HepG2 (cell line): ENCODE results near the gene TMEM217. TPM values are rescaled to one million over a fixed set of nuclear protein-coding genes. Genes with fewer than 3 reads are reported as not detected.
A peak's percentile ranks its signal among the peaks of the same experiment; 100 is the strongest.

Source experiments
- ATAC-seq: fragments of 200-7000 bp; cut with Tn5 transposase; 3 replicates; pipeline ENCODE4 v1.9.1; 2020; ENCODE audit warnings: mild to moderate bottlenecking, moderate library complexity
- BruUV-seq: library from RNA; stranded (reverse); fragments of 400-500 nt; replicated peaks from 2 replicates; lab custom pipeline; 2021; lab: Mats Ljungman, UMichigan
- CTCF ChIA-PET: fragments of 300-600 bp; formaldehyde crosslinking; extraction: SDS; loops from one replicate; lab custom pipeline; 2021; ENCODE audit warnings: low total read pairs, inconsistent platforms, low intra/inter-chr PET ratio; lab: Yijun Ruan, JAX
- POLR2A ChIA-PET: fragments of 350-600 bp; sonication (Branson Sonifier 250); formaldehyde crosslinking; loops from one replicate; lab custom pipeline; 2020; ENCODE audit warnings: antibody characterized with exemption, inconsistent platforms; lab: Yijun Ruan, JAX
- DNase-seq: peaks from one replicate; pipeline ENCODE4 v3.0.0-alpha.2; 2015; ENCODE audit warnings: low spot score
- FAIRE-seq: peaks from 3 replicates; lab custom pipeline; 2011; peaks lifted over from hg19 to GRCh38; lab: Jason Lieb, UNC
- H2AFZ ChIP-seq: one replicate; pipeline ENCODE4 v1.6.1; 2011; ENCODE audit warnings: low read length, inconsistent platforms
- H3K27ac ChIP-seq: fragments of 300-600 bp; 3 replicates; pipeline ENCODE4 v1.8.0; 2011; ENCODE audit warnings: mixed run types, mild to moderate bottlenecking, mixed read lengths, low read length, inconsistent platforms; ENCODE audit not compliant: insufficient read depth; ENCODE audit errors: extremely low read length
- H3K27me3 ChIP-seq, 2 experiments: fragments of 200-600 bp in 1 of 2; 2 replicates in 1 of 2; 3 replicates in 1 of 2; pipeline versions ENCODE4 v1.6.0 to v1.8.0; 2011; ENCODE audit warnings: low read length in 2 of 2, mild to moderate bottlenecking in 2 of 2, moderate library complexity in 2 of 2, inconsistent platforms in 1 of 2; ENCODE audit not compliant: insufficient read depth in 2 of 2, control insufficient read depth in 1 of 2
- H3K36me3 ChIP-seq, 2 experiments: fragments of 200-600 bp in 1 of 2; replicated peaks in 1 of 2; 2 replicates in 1 of 2; 3 replicates in 1 of 2; pipeline versions ENCODE4 v1.5.1 to v1.8.0; 2011; ENCODE audit warnings: low read length in 2 of 2, inconsistent platforms in 1 of 2; ENCODE audit not compliant: insufficient read depth in 2 of 2, control insufficient read depth in 1 of 2
- H3K4me1 ChIP-seq: 2 replicates; pipeline ENCODE4 v1.5.1; 2012; ENCODE audit warnings: low read length, inconsistent platforms; ENCODE audit not compliant: insufficient read depth
- H3K4me2 ChIP-seq: 2 replicates; pipeline ENCODE4 v1.6.0; 2011; ENCODE audit warnings: low read depth, low read length, inconsistent platforms
- H3K4me3 ChIP-seq, 3 experiments: fragments of 200-600 bp in 1 of 3; sonication (generic), shearing (Covaris generic) in 1 of 3; replicated peaks in 1 of 3; 2 replicates each; pipeline ENCODE4 v1.5.1; 2011 to 2016; ENCODE audit warnings: low read length in 3 of 3, inconsistent platforms in 2 of 3, low read depth in 2 of 3, mild to moderate bottlenecking in 2 of 3, control low read depth in 1 of 3, mixed read lengths in 1 of 3; ENCODE audit not compliant: insufficient read depth in 1 of 3
- H3K79me2 ChIP-seq: one replicate; pipeline ENCODE4 v1.6.1; 2011; ENCODE audit warnings: low read length, inconsistent platforms; ENCODE audit not compliant: insufficient read depth
- H3K9ac ChIP-seq: 2 replicates; pipeline ENCODE4 v1.6.0; 2011; ENCODE audit warnings: mild to moderate bottlenecking, low read depth, low read length, inconsistent platforms; ENCODE audit not compliant: insufficient read depth
- H3K9me3 ChIP-seq: 2 replicates; pipeline ENCODE4 v1.5.1; 2012; ENCODE audit warnings: mild to moderate bottlenecking, low read length
- H4K20me1 ChIP-seq: 2 replicates; pipeline ENCODE4 v1.6.0; 2011; ENCODE audit warnings: inconsistent platforms, mild to moderate bottlenecking, low read length, moderate library complexity; ENCODE audit not compliant: insufficient read depth
- CENPX ChIP-seq: sonication (generic); formaldehyde crosslinking; IDR thresholded peaks from 2 replicates; pipeline ENCODE4 v1.9.0; 2021; ENCODE audit warnings: mild to moderate bottlenecking, missing genetic modification reagents, moderate library complexity
- DMAP1 ChIP-seq: IDR thresholded peaks from 2 replicates; pipeline ENCODE4 v1.6.1; 2016
- GATAD1 ChIP-seq: IDR thresholded peaks from 2 replicates; pipeline ENCODE4 v1.6.1; 2016; ENCODE audit warnings: missing genetic modification reagents, missing compliant biosample characterization
- NFKBIZ ChIP-seq: IDR thresholded peaks from 2 replicates; pipeline ENCODE4 v1.6.1; 2018; ENCODE audit warnings: missing genetic modification reagents, missing compliant biosample characterization
- SNAI1 ChIP-seq: sonication (generic); formaldehyde crosslinking; IDR thresholded peaks from 2 replicates; pipeline ENCODE4 v1.5.0; 2020; ENCODE audit warnings: mild to moderate bottlenecking, missing genetic modification reagents, borderline replicate concordance
- ZNF570 ChIP-seq: sonication (generic); formaldehyde crosslinking; IDR thresholded peaks from 2 replicates; pipeline ENCODE4 v1.4.0; 2020; ENCODE audit warnings: mild to moderate bottlenecking, missing genetic modification reagents, borderline replicate concordance
- ZNF672 ChIP-seq: sonication (generic); formaldehyde crosslinking; IDR thresholded peaks from 2 replicates; pipeline ENCODE4 v1.8.1; 2022; ENCODE audit warnings: missing genetic modification reagents
- ZNF781 ChIP-seq: sonication (generic); formaldehyde crosslinking; IDR thresholded peaks from 2 replicates; pipeline ENCODE4 v1.5.1; 2020; ENCODE audit warnings: borderline replicate concordance, mild to moderate bottlenecking, missing genetic modification reagents; ENCODE audit errors: not compliant biosample characterization
- WGBS: methylation state at CpG from one replicate; pipeline ENCODE4 v1.1.6; 2017; ENCODE audit warnings: low lambda C conversion rate; 5-methylcytosine and 5-hydroxymethylcytosine counted together
- in situ Hi-C: cut with HindIII; loops from 2 replicates; pipeline ENCODE4 v1.10.0; 2017; ENCODE audit warnings: low pct_unique_long_range_greater_than_20kb; ENCODE audit not compliant: extremely low pct_ligation_motif_present
- intact Hi-C: fragments of 100-400 bp; cut with micrococcal nuclease; formaldehyde crosslinking; loops from one replicate; pipeline ENCODE4 v1.10.0; 2022; ENCODE audit not compliant: unreplicated experiment
- polyA plus RNA-seq, 8 experiments: library from polyadenylated mRNA; depleted of rRNA in 3 of 8; stranded (reverse) in 7 of 8; unstranded in 1 of 8; fragments of >200 nt; fragmentation: Illumina TruSeq in 4 of 8; extraction: Trizol in 4 of 8; gene quantifications; 2 replicates each; pipeline versions ENCODE4 v1.2.1 to v1.2.3, GENCODE V29; 2011 to 2016; ENCODE audit warnings: low read depth in 4 of 8, missing spikeins in 1 of 8, mixed read lengths in 1 of 8; ENCODE audit not compliant: insufficient read depth in 1 of 8
- total RNA-seq, 5 experiments: library from RNA; depleted of rRNA; stranded (reverse); fragments of >200 nt; fragmentation: Illumina TruSeq; extraction: Trizol; gene quantifications; 2 replicates each; pipeline ENCODE4 v1.2.3, GENCODE V29; 2016; ENCODE audit warnings: low read depth in 1 of 5
- TF ChIP-seq, protein P1 (sequence below): sonication (generic); formaldehyde crosslinking; conservative IDR thresholded peaks from 2 replicates; pipeline ENCODE4 v1.4.0; 2020; ENCODE audit warnings: mild to moderate bottlenecking, missing genetic modification reagents, moderate library complexity

The TMEM217 gene
- total and polyA plus RNA-seq, 2 of the 13 experiments (the other 11 are each of a cell fraction or from before 2014, with no cell fraction given): 2.3 to 3.4 TPM

DNA sequence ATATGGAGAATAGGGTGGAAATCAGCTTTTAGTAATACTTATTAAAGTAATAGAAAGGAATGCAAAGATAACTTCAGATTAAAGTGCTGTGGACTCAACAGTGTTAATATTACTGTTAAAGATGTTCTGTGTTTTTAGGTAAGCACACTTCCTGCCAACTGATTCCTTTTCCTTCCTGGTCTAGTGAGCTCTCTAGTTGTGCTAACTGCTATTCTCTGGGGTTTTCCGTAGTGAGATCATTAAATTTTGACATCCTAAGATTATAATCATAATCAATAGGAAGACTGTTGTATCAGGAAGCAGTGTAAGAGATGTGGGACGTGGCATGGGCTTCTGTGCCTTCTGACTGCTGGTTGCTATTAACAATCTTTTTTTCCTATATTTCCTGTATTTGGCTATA is 1.2 kb upstream of the TMEM217 start:
- intact Hi-C loops: loop anchor here (2.0 kb wide), 1 partner anchor 56 kb away; no protein-coding TSS in a partner anchor
- peak overlapping the region; percentile 29 to 97 (median 94); a peak in 3 of 6 replicates for H3K4me3 ChIP-seq
- DNase-seq: no peak
- no peaks in the 10 kb centered on the region for H3K36me3 ChIP-seq
- ATAC-seq: no peak
- H3K27ac ChIP-seq: no peak overlapping the region
- POLR2A ChIA-PET: interaction anchor here (2.1 to 2.7 kb wide), 2 partner anchors 13 to 19 kb away, joined by 8 to 54 read pairs; no protein-coding TSS in a partner anchor
- in situ Hi-C loops: no loop called here
- CTCF ChIA-PET: no interaction called here
- 77% methylated on average over 2 of the region's 2 CpGs for WGBS
- peaks cover 4% of the 10 kb centered on the region; the same call in 1 of the 2 replicates for H4K20me1 ChIP-seq
- no peaks in the 10 kb centered on the region for H3K9me3 ChIP-seq
- peaks cover 48% of the 10 kb centered on the region for H3K79me2 ChIP-seq
- H3K9ac ChIP-seq: peak overlapping the region; percentile 87; the same call in 1 of the 2 replicates
- H3K4me1 ChIP-seq: peaks cover 59% of the 10 kb centered on the region
- no TSS peak for BruUV-seq
- TF ChIP-seq NFKBIZ: no peak
- TF ChIP-seq ZNF672 (CRISPR knock-in tag): no peak
- TF ChIP-seq CENPX (CRISPR knock-in tag): no peak
- TF ChIP-seq DMAP1 (CRISPR knock-in tag): no peak
- TF ChIP-seq GATAD1 (CRISPR knock-in tag): no peak
- TF ChIP-seq SNAI1 (CRISPR knock-in tag): no peak
- no peak for TF ChIP-seq ZNF781
- no peak for TF ChIP-seq ZNF570 (CRISPR knock-in tag)
- TF ChIP-seq, protein P1, sequence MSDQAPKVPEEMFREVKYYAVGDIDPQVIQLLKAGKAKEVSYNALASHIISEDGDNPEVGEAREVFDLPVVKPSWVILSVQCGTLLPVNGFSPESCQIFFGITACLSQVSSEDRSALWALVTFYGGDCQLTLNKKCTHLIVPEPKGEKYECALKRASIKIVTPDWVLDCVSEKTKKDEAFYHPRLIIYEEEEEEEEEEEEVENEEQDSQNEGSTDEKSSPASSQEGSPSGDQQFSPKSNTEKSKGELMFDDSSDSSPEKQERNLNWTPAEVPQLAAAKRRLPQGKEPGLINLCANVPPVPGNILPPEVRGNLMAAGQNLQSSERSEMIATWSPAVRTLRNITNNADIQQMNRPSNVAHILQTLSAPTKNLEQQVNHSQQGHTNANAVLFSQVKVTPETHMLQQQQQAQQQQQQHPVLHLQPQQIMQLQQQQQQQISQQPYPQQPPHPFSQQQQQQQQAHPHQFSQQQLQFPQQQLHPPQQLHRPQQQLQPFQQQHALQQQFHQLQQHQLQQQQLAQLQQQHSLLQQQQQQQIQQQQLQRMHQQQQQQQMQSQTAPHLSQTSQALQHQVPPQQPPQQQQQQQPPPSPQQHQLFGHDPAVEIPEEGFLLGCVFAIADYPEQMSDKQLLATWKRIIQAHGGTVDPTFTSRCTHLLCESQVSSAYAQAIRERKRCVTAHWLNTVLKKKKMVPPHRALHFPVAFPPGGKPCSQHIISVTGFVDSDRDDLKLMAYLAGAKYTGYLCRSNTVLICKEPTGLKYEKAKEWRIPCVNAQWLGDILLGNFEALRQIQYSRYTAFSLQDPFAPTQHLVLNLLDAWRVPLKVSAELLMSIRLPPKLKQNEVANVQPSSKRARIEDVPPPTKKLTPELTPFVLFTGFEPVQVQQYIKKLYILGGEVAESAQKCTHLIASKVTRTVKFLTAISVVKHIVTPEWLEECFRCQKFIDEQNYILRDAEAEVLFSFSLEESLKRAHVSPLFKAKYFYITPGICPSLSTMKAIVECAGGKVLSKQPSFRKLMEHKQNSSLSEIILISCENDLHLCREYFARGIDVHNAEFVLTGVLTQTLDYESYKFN: no peak
- FAIRE-seq: no peak
- no peak overlapping the region for H2AFZ ChIP-seq
- H3K4me2 ChIP-seq: peak overlapping the region; percentile 94
- H3K27me3 ChIP-seq: no peaks in the 10 kb centered on the region; a peak in 1 of 5 replicates
